22Rv1 (cell line): ENCODE data around the gene SLC35F3.

Experiments
- H3K27ac ChIP-seq: fragments of 450-650 bp; 2 replicates; pipeline ENCODE4 v1.5.1; 2017
- CTCF ChIP-seq: fragments of 450-650 bp; IDR thresholded peaks from 2 replicates; pipeline ENCODE4 v1.5.1; 2017; ENCODE audit warnings: mild to moderate bottlenecking
- ZFX ChIP-seq: fragments of 450-650 bp; IDR thresholded peaks from 2 replicates; pipeline ENCODE4 v1.6.1; 2017; ENCODE audit warnings: antibody characterized with exemption, borderline replicate concordance

The SLC35F3 gene

DNA sequence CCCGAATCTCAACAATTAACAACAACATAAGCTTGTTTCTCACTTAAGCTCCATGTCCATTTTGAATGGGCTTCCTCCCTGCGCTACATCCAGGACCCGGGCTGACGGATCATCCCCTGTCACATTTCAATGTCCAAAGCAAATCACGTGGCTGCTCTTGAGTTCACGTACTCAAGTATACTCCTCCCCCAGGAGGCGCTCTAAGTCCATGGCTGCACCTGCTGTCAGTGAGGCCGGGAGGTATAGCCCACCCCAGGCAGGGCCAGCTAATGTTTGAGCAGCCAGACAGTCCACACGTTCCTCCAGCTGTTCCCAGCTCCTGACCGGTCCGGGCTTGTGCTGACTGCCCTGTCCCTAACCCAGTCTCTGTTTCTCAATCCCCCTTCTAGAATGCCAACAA, 220.8 kb downstream of the SLC35F3 start:
- TF ChIP-seq ZFX = no peak
- TF ChIP-seq CTCF = peak; percentile 72

GRCh38 chr1:234125714-234126113, 221.2 kb downstream of the SLC35F3 start:
- no peak overlapping the region for H3K27ac ChIP-seq
- no peak for TF ChIP-seq ZFX
- TF ChIP-seq CTCF = no peak

More for the DNA sequence above, 220.8 kb downstream of the SLC35F3 start:
- no peak overlapping the region for H3K27ac ChIP-seq

- no peak overlapping the region for H3K27ac ChIP-seq
- TF ChIP-seq ZFX (no peak), CTCF (no peak)
Measured at GRCh38 chr1:234127026-234127671, 222.7 kb downstream of the SLC35F3 start.

DNA sequence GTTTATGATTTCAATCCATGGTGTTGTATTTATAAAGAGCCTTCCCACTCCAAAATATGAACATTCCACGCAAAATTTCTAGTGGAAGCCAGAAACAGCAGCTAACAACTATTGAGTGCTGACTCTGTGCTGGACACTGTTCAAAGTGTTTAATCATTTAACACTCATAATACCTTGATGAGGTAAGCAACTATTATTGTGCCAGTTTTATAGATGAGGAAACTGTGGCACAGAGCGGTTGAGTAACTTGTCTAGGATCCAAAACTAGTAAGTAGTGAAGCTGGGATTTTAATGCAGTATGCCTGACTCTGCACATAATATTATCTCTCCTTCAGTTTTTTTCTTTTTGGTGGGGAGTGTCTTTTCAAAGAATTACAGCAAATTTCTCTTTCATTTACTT, 228.3 kb downstream of the SLC35F3 start:
- TF ChIP-seq CTCF = no peak
- no peak for TF ChIP-seq ZFX
- no peak overlapping the region for H3K27ac ChIP-seq

GRCh38 chr1:234134878-234135277, 230.4 kb downstream of the SLC35F3 start:
- no peak overlapping the region for H3K27ac ChIP-seq
- no peak for TF ChIP-seq ZFX
- no peak for TF ChIP-seq CTCF

DNA sequence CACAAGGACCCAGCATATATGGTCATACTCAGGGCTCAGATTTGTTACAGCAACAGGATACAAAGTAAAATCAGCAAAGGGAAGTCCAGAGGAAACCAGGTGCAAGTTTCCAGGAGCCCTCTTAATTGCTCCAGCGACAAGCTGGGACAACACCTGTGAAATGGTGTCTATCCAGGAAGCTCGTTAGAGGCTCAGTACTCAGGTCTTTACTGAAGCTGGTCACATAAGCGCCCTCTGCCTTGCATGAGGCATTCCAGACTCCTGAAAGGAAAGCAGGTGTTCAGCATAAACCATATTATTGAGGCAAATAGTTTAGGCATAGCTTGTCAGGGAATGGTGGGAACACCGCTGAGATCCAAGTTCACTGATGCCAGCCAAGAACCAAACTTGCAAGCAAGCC, 231.0 kb downstream of the SLC35F3 start:
- no peak for TF ChIP-seq ZFX
- TF ChIP-seq CTCF = no peak
- H3K27ac ChIP-seq = no peak overlapping the region

DNA sequence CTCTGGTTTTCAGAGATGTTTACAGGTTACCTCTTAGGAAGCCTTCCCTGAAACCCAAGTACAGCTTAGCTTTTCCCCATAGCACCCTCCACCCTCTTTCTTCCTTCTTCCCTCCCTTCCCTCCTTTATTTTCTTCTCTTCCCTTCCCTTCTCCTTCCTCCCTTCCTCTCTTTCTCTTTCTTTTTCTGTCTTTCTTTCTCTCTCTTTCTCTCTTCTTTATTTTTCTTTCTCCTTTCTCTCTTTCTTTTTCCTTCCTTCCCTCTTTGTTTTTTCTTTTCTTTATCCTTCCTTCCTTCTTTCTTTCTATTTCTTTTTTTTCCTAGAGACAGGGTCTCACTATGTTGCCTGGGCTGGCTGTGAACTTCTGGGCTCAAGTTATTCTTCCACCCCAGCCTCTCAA, 231.6 kb downstream of the SLC35F3 start:
- no peak for TF ChIP-seq CTCF
- no peak for TF ChIP-seq ZFX
- H3K27ac ChIP-seq = no peak overlapping the region
